IMR-90 (cell line): ENCODE results near the gene PGF. TPM values are rescaled to one million over a fixed set of nuclear protein-coding genes. Genes with fewer than 3 reads are reported as not detected.

Experiments
- ATAC-seq: fragments of 200-7000 bp; cut with Tn5 transposase; 2 replicates; pipeline ENCODE4 v1.9.1; 2020; ENCODE audit warnings: low read depth, mild to moderate bottlenecking, moderate library complexity
- BruUV-seq: library from RNA; stranded (reverse); fragments of 400-500 nt; replicated peaks from 2 replicates; lab custom pipeline; 2021; lab: Mats Ljungman, UMichigan
- CTCF ChIA-PET: fragments of 300-600 bp; formaldehyde crosslinking; extraction: SDS; loops from one replicate; lab custom pipeline; 2021; ENCODE audit warnings: antibody characterized with exemption; lab: Yijun Ruan, JAX
- POLR2A ChIA-PET: fragments of 300-600 bp; sonication (Branson Sonifier 250); formaldehyde crosslinking; loops from one replicate; lab custom pipeline; 2022; ENCODE audit warnings: antibody characterized with exemption; ENCODE audit not compliant: unreplicated experiment; lab: Charles Lee
- DNase-seq: peaks from one replicate; pipeline ENCODE4 v3.0.0; 2013
- H2AFZ ChIP-seq: replicated peaks from 2 replicates; pipeline ENCODE3; 2013; ENCODE audit warnings: low read length, mild to moderate bottlenecking; ENCODE audit not compliant: poor library complexity
- H2AK5ac ChIP-seq: 2 replicates; pipeline ENCODE4 v1.6.1; 2013; ENCODE audit warnings: low read depth, low read length, inconsistent platforms
- H2AK9ac ChIP-seq: replicated peaks from 2 replicates; pipeline ENCODE3; 2013; ENCODE audit warnings: mild to moderate bottlenecking, low read depth, low read length, moderate library complexity; ENCODE audit not compliant: poor library complexity
- H2BK120ac ChIP-seq: 2 replicates; pipeline ENCODE4 v1.6.1; 2013; ENCODE audit warnings: low read depth, low read length, inconsistent platforms
- H2BK15ac ChIP-seq: 3 replicates; pipeline ENCODE4 v1.6.1; 2013; ENCODE audit warnings: low read depth, low read length, inconsistent platforms
- H2BK20ac ChIP-seq: 2 replicates; pipeline ENCODE4 v1.6.1; 2013; ENCODE audit warnings: low read depth, mild to moderate bottlenecking, inconsistent platforms, low read length, moderate library complexity
- H2BK5ac ChIP-seq: 2 replicates; pipeline ENCODE4 v1.6.1; 2013; ENCODE audit warnings: mild to moderate bottlenecking, low read depth, low read length, inconsistent platforms; ENCODE audit not compliant: poor library complexity, severe bottlenecking
- H3K14ac ChIP-seq: replicated peaks from 2 replicates; pipeline ENCODE4 v1.6.1; 2013; ENCODE audit warnings: low read depth, low read length, inconsistent platforms
- H3K18ac ChIP-seq: 2 replicates; pipeline ENCODE4 v1.6.1; 2013; ENCODE audit warnings: low read depth, low read length, control low read depth
- H3K23ac ChIP-seq: 2 replicates; pipeline ENCODE4 v1.6.1; 2013; ENCODE audit warnings: low read depth, low read length, inconsistent platforms
- H3K27ac ChIP-seq: 2 replicates; pipeline ENCODE4 v1.5.1; 2013; ENCODE audit warnings: mild to moderate bottlenecking, control low read depth, low read length; ENCODE audit not compliant: insufficient read depth
- H3K27me3 ChIP-seq: 2 replicates; pipeline ENCODE4 v1.6.1; 2013; ENCODE audit warnings: low read length; ENCODE audit not compliant: control insufficient read depth, insufficient read depth
- H3K36me3 ChIP-seq: 2 replicates; pipeline ENCODE4 v1.6.1; 2013; ENCODE audit warnings: low read length, mixed read lengths; ENCODE audit not compliant: control insufficient read depth, insufficient read depth
- H3K4ac ChIP-seq: 2 replicates; pipeline ENCODE4 v1.6.1; 2013; ENCODE audit warnings: low read depth, low read length, inconsistent platforms
- H3K4me1 ChIP-seq: 2 replicates; pipeline ENCODE4 v1.6.1; 2013; ENCODE audit warnings: low read length, mixed read lengths; ENCODE audit not compliant: control insufficient read depth, insufficient read depth
- H3K4me2 ChIP-seq: 2 replicates; pipeline ENCODE4 v1.6.1; 2013; ENCODE audit warnings: low read depth, mild to moderate bottlenecking, control low read depth, low read length, moderate library complexity
- H3K4me3 ChIP-seq: 2 replicates; pipeline ENCODE4 v1.5.1; 2013; ENCODE audit warnings: low read depth, mild to moderate bottlenecking, control low read depth, low read length, moderate library complexity; ENCODE audit not compliant: insufficient read depth
- H3K56ac ChIP-seq: 2 replicates; pipeline ENCODE4 v1.6.1; 2013; ENCODE audit warnings: low read length, inconsistent platforms; ENCODE audit not compliant: insufficient read depth; ENCODE audit errors: extremely low read depth
- H3K79me1 ChIP-seq, 2 experiments: 2 replicates each; pipeline ENCODE4 v1.6.1; 2013; ENCODE audit warnings: low read length in 2 of 2, inconsistent platforms in 1 of 2, low read depth in 1 of 2
- H3K9ac ChIP-seq: 2 replicates; pipeline ENCODE4 v1.6.1; 2013; ENCODE audit warnings: low read depth, low read length, control low read depth
- H3K9me1 ChIP-seq: 2 replicates; pipeline ENCODE4 v1.6.1; 2013; ENCODE audit warnings: low read length, inconsistent platforms; ENCODE audit not compliant: insufficient read depth
- H3K9me3 ChIP-seq: 2 replicates; pipeline ENCODE4 v1.6.1; 2013; ENCODE audit warnings: low read length; ENCODE audit not compliant: control insufficient read depth, insufficient read depth
- H4K20me1 ChIP-seq: 2 replicates; pipeline ENCODE4 v1.6.1; 2013; ENCODE audit warnings: low read length, inconsistent platforms; ENCODE audit not compliant: insufficient read depth
- H4K5ac ChIP-seq: 2 replicates; pipeline ENCODE4 v1.6.1; 2013; ENCODE audit warnings: mild to moderate bottlenecking, low read depth, low read length, control low read depth
- H4K8ac ChIP-seq, 2 experiments: 2 replicates each; pipeline ENCODE4 v1.6.1; 2013; ENCODE audit warnings: low read depth in 2 of 2, low read length in 2 of 2, control low read depth in 1 of 2, inconsistent platforms in 1 of 2
- H4K91ac ChIP-seq: 2 replicates; pipeline ENCODE4 v1.6.1; 2013; ENCODE audit warnings: low read depth, low read length, inconsistent platforms; ENCODE audit not compliant: insufficient read depth
- BHLHE40 ChIP-seq: fragments of 150-350 bp; IDR thresholded peaks from 2 replicates; pipeline ENCODE4 v1.6.1; 2016; ENCODE audit warnings: mild to moderate bottlenecking, low read depth, low read length
- CEBPB ChIP-seq: IDR thresholded peaks from 2 replicates; pipeline ENCODE4 v1.6.1; 2012; ENCODE audit warnings: low read depth, low read length, improper control_type of control experiment
- CTCF ChIP-seq: conservative IDR thresholded peaks from 2 replicates; pipeline ENCODE4 v1.5.1; 2012; ENCODE audit warnings: mild to moderate bottlenecking, low read depth, low read length, improper control_type of control experiment
- MAFK ChIP-seq: IDR thresholded peaks from 2 replicates; pipeline ENCODE4 v1.6.1; 2012; ENCODE audit warnings: low read depth, low read length, improper control_type of control experiment
- RFX5 ChIP-seq: IDR thresholded peaks from 2 replicates; pipeline ENCODE4 v1.8.0; 2012; ENCODE audit warnings: low read depth, mild to moderate bottlenecking, low read length, moderate library complexity
- SMC3 ChIP-seq: fragments of 150-350 bp; IDR thresholded peaks from 2 replicates; pipeline ENCODE4 v1.6.1; 2016; ENCODE audit warnings: low read depth, mild to moderate bottlenecking, antibody characterized with exemption, low read length, moderate library complexity
- WGBS, 2 experiments: methylation state at CpG; one replicate each; pipeline versions ENCODE4 v1.1.5 to v1.1.7; 2013; ENCODE audit warnings: missing lambda C conversion rate in 2 of 2; ENCODE audit not compliant: insufficient read length in 1 of 2; ENCODE audit errors: extremely low coverage in 2 of 2; 5-methylcytosine and 5-hydroxymethylcytosine counted together
- dilution Hi-C: fragments of 300-500 bp; cut with HindIII; formaldehyde crosslinking; loops from one replicate; pipeline ENCODE4 v1.14.3; 2018; ENCODE audit warnings: low sequenced_read_pairs; ENCODE audit not compliant: unreplicated experiment
- in situ Hi-C: fragments of 300-500 bp; cut with MboI; formaldehyde crosslinking; loops from 3 replicates; pipeline ENCODE4 v1.14.3; 2019; ENCODE audit warnings: low sequenced_read_pairs, inconsistent platforms, mixed read lengths
- intact Hi-C: fragments of 100-400 bp; cut with micrococcal nuclease; formaldehyde crosslinking; loops from 2 replicates; pipeline ENCODE4 v1.10.0; 2022
- polyA plus RNA-seq, 3 experiments: library from polyadenylated mRNA; depleted of rRNA; stranded (reverse); fragments of >200 nt; gene quantifications; 2 replicates each; pipeline ENCODE4 v1.2.3, GENCODE V29; 2012; ENCODE audit warnings: low replicate concordance in 1 of 3
- total RNA-seq: library from RNA; depleted of rRNA; stranded (reverse); fragments of >200 nt; gene quantifications from 2 replicates; pipeline ENCODE4 v1.2.3, GENCODE V29; 2012
- TF ChIP-seq, protein P1 (sequence below): fragments of 150-350 bp; IDR thresholded peaks from 2 replicates; pipeline ENCODE4 v1.6.1; 2017; ENCODE audit warnings: mild to moderate bottlenecking, antibody characterized with exemption, low read length, low read depth

The PGF gene
- total and polyA plus RNA-seq, 2 of the 4 experiments (the other 2 are of a cell fraction), result 0.36 to 0.39 TPM

DNA sequence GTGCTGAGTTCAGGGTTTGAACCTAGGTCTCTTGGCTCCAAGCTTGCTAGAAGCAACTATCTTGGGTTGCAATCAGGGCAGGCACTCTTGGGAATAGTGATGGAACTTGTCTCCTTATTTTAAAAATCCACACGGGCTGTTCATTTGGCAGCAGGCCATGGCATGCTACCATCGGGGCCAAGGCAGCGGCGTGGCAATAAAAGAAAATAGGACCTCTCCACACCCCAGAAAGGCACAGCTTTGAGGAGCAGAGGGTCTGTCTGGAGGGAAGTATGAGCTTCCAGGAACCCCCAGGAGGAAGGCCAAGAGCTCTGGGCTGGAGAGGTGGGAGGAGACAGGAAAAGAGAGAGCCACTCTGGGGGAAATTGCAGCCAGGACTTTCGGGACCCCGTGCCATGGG lies 47.7 kb downstream of the PGF start:
- H4K8ac ChIP-seq, result no peak overlapping the region
- POLR2A ChIA-PET, result interaction anchor here (0.6 kb wide), 1 partner anchor 214 kb away, joined by 6 read pairs; no protein-coding TSS in a partner anchor

More for the DNA sequence above, 47.7 kb downstream of the PGF start:
- H3K4ac ChIP-seq, result no peak overlapping the region
- H3K9ac ChIP-seq, result no peak overlapping the region
- no peaks in the 10 kb centered on the region for H3K9me3 ChIP-seq
- no peaks in the 10 kb centered on the region for H3K27me3 ChIP-seq
- intact Hi-C loops, result no loop called here
- no peak for TF ChIP-seq BHLHE40
- no peak for TF ChIP-seq RFX5
- no peak for TF ChIP-seq CTCF
- TF ChIP-seq CEBPB, result no peak
- no peak for TF ChIP-seq MAFK
- TF ChIP-seq, protein P1, sequence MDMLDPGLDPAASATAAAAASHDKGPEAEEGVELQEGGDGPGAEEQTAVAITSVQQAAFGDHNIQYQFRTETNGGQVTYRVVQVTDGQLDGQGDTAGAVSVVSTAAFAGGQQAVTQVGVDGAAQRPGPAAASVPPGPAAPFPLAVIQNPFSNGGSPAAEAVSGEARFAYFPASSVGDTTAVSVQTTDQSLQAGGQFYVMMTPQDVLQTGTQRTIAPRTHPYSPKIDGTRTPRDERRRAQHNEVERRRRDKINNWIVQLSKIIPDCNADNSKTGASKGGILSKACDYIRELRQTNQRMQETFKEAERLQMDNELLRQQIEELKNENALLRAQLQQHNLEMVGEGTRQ, result no peak
- TF ChIP-seq SMC3, result no peak
- ATAC-seq (no peak), DNase-seq (no peak)
- H3K14ac ChIP-seq, result no peak overlapping the region
- H3K79me1 ChIP-seq, result no peaks in the 10 kb centered on the region
- H4K20me1 ChIP-seq, result peaks cover 8% of the 10 kb centered on the region
- no peak overlapping the region for H3K27ac ChIP-seq
- H2AK5ac ChIP-seq, result no peak overlapping the region
- H2AK9ac ChIP-seq, result no peak overlapping the region
- dilution Hi-C loops, result no loop called here
- no peak overlapping the region for H2BK15ac ChIP-seq
- no peak overlapping the region for H2BK5ac ChIP-seq
- H3K4me3 ChIP-seq, result no peak overlapping the region
- no CpG with 5 or more reads among the region's 6 CpGs for WGBS, 2 experiments
- no peak overlapping the region for H3K4me2 ChIP-seq
- H3K18ac ChIP-seq, result no peak overlapping the region
- H4K5ac ChIP-seq, result no peak overlapping the region
- CTCF ChIA-PET, result interaction anchor here (1.1 to 2.0 kb wide), 2 partner anchors 46 to 181 kb away, joined by 3 to 6 read pairs; no protein-coding TSS in a partner anchor
- H2BK20ac ChIP-seq, result no peak overlapping the region
- H3K36me3 ChIP-seq, result peaks cover 11% of the 10 kb centered on the region
- no TSS peak for BruUV-seq
- H2BK120ac ChIP-seq, result no peak overlapping the region
- H3K4me1 ChIP-seq, result no peaks in the 10 kb centered on the region; the same call in 1 of the 2 replicates
- H3K23ac ChIP-seq, result peak overlapping the region; percentile 52; the same call in 1 of the 2 replicates
- no peak overlapping the region for H4K91ac ChIP-seq
- no peak overlapping the region for H3K56ac ChIP-seq
- in situ Hi-C loops, result no loop called here
- peaks cover 3% of the 10 kb centered on the region; the same call in 1 of the 2 replicates for H3K9me1 ChIP-seq
- no peak overlapping the region for H2AFZ ChIP-seq
